ENCODE measurements around the gene TDRD6. TPM values are rescaled to one million over a fixed set of nuclear protein-coding genes. Genes with fewer than 3 reads are reported as not detected.

The TDRD6 gene
- total RNA-seq, 1 experiment from 2014 or later = not detected

DNA sequence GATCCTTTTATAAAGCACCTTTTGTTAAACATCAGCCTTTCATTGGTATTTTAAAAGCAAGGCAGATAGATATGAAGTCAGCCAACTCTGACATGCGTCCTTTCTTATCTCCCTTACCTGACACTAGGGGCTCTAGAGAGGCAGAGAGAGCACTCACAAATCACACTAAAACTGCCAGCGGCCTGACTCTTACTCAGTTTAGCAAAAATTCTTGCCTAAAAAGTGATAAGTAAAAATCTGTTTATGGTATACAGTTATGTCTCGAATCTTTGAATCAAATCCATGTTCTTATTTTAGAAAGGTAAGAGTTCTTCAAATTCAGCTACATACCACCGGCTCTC is 10.4 kb upstream of the TDRD6 start:
- TF ChIP-seq POLR2AphosphoS5 (IDR thresholded peaks at IDR 0.05; ENCODE audit: low read depth, low read length) = no peak
- TF ChIP-seq REST (IDR thresholded peaks at IDR 0.05; ENCODE audit: insufficient read depth in 1 of 2, low read depth in 2 of 2, low read length in 1 of 2) = no peak
- TF ChIP-seq, protein P1, sequence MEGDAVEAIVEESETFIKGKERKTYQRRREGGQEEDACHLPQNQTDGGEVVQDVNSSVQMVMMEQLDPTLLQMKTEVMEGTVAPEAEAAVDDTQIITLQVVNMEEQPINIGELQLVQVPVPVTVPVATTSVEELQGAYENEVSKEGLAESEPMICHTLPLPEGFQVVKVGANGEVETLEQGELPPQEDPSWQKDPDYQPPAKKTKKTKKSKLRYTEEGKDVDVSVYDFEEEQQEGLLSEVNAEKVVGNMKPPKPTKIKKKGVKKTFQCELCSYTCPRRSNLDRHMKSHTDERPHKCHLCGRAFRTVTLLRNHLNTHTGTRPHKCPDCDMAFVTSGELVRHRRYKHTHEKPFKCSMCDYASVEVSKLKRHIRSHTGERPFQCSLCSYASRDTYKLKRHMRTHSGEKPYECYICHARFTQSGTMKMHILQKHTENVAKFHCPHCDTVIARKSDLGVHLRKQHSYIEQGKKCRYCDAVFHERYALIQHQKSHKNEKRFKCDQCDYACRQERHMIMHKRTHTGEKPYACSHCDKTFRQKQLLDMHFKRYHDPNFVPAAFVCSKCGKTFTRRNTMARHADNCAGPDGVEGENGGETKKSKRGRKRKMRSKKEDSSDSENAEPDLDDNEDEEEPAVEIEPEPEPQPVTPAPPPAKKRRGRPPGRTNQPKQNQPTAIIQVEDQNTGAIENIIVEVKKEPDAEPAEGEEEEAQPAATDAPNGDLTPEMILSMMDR (IDR thresholded peaks at IDR 0.05) = peak; percentile 53; the same call in 1 of the 2 replicates
- no peaks in the 10 kb centered on the region for H3K4me1 ChIP-seq (ENCODE audit: control insufficient read depth, insufficient read depth, low read length)
- H3K9me3 ChIP-seq (ENCODE audit: control insufficient read depth, insufficient read depth, low read depth, low read length) = no peaks in the 10 kb centered on the region
- no peaks in the 10 kb centered on the region for H3K27me3 ChIP-seq (ENCODE audit: control insufficient read depth, insufficient read depth, low read length)
- CTCF ChIA-PET = no interaction called here
- no peaks in the 10 kb centered on the region for H3K36me3 ChIP-seq (ENCODE audit: control insufficient read depth, insufficient read depth, low read length)
- no TSS peak for BruUV-seq (replicated peaks)
- no peak for DNase-seq (ENCODE audit: low read depth, low spot score)
- intact Hi-C loops (cut with micrococcal nuclease; ENCODE audit: unreplicated experiment) (no loop called here), in situ Hi-C loops (cut with HindIII; ENCODE audit: low pct_unique_long_range_greater_than_20kb, low sequenced_read_pairs) (no loop called here)
- ATAC-seq = no peak
- POLR2A ChIA-PET = no interaction called here
- H3K4me3 ChIP-seq (ENCODE audit: low read depth in 2 of 2, low read length in 2 of 2) = no peak overlapping the region
- H3K27ac ChIP-seq (ENCODE audit: low read length) = no peak overlapping the region

DNA sequence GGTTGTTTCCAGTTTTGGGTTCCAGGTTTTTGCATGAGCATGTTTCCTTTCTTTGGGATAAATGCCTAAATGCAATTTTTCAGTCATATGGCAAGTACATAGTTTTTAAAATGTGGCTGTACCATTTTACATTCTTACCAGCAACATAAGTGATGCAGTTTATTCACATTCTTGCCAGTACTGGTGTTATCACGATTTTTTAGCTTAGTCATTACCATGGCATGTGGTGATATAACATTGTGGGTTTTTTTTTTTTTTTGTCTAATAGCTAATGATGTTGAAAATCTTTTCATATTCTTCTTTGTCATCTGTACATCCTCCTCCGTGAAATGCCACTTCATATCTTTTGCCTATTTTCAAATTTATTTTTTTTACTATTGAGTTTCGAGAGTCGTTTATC is 2.9 kb upstream of the TDRD6 start:
- ATAC-seq = no peak
- POLR2A ChIA-PET = no interaction called here
- CTCF ChIA-PET = no interaction called here
- H3K27ac ChIP-seq (ENCODE audit: low read length) = no peak overlapping the region
- H3K36me3 ChIP-seq (ENCODE audit: control insufficient read depth, insufficient read depth, low read length) = no peaks in the 10 kb centered on the region
- no peaks in the 10 kb centered on the region for H3K4me1 ChIP-seq (ENCODE audit: control insufficient read depth, insufficient read depth, low read length)
- in situ Hi-C loops (cut with HindIII; ENCODE audit: low pct_unique_long_range_greater_than_20kb, low sequenced_read_pairs) = no loop called here
- DNase-seq (ENCODE audit: low read depth, low spot score) = no peak
- no TSS peak for BruUV-seq (replicated peaks)
- no peaks in the 10 kb centered on the region for H3K27me3 ChIP-seq (ENCODE audit: control insufficient read depth, insufficient read depth, low read length)
- intact Hi-C loops (cut with micrococcal nuclease; ENCODE audit: unreplicated experiment) = no loop called here
- H3K9me3 ChIP-seq (ENCODE audit: control insufficient read depth, insufficient read depth, low read depth, low read length) = no peaks in the 10 kb centered on the region
- TF ChIP-seq, protein P1 (IDR thresholded peaks at IDR 0.05) = no peak
- TF ChIP-seq SIN3A (IDR thresholded peaks at IDR 0.05; ENCODE audit: borderline replicate concordance, insufficient read depth, low read depth, low read length) (no peak), POLR2AphosphoS5 (IDR thresholded peaks at IDR 0.05; ENCODE audit: low read depth, low read length) (no peak), TCF7L2 (IDR thresholded peaks at IDR 0.05; ENCODE audit: low read depth, low read length) (no peak), REST (IDR thresholded peaks at IDR 0.05; ENCODE audit: insufficient read depth in 1 of 2, low read depth in 2 of 2, low read length in 1 of 2) (no peak)
- no peak overlapping the region for H3K4me3 ChIP-seq (ENCODE audit: low read depth in 2 of 2, low read length in 2 of 2)

All from Panc1 (cell line).